ENCODE results near the gene EPB41. TPM values are rescaled to one million over a fixed set of nuclear protein-coding genes. Genes with fewer than 3 reads are reported as not detected.
"Not testable (repeated sequence)": the region's sequence is repeated elsewhere in the genome, so short reads cannot be mapped to it uniquely, and the experiment has no call there.

The EPB41 gene
- total RNA-seq, 2 experiments from 2014 or later: 138 to 145 TPM

GRCh38 chr1:29077155-29077554 is 162.8 kb downstream of the EPB41 start:
- no peaks in the 10 kb centered on the region for H3K9me3 ChIP-seq (ENCODE audit: control insufficient read depth in 1 of 2, insufficient read depth in 1 of 2, low read length in 2 of 2)
- no peak overlapping the region for H3K27ac Mint-ChIP-seq
- TF ChIP-seq, protein P1, sequence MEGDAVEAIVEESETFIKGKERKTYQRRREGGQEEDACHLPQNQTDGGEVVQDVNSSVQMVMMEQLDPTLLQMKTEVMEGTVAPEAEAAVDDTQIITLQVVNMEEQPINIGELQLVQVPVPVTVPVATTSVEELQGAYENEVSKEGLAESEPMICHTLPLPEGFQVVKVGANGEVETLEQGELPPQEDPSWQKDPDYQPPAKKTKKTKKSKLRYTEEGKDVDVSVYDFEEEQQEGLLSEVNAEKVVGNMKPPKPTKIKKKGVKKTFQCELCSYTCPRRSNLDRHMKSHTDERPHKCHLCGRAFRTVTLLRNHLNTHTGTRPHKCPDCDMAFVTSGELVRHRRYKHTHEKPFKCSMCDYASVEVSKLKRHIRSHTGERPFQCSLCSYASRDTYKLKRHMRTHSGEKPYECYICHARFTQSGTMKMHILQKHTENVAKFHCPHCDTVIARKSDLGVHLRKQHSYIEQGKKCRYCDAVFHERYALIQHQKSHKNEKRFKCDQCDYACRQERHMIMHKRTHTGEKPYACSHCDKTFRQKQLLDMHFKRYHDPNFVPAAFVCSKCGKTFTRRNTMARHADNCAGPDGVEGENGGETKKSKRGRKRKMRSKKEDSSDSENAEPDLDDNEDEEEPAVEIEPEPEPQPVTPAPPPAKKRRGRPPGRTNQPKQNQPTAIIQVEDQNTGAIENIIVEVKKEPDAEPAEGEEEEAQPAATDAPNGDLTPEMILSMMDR (IDR thresholded peaks at IDR 0.05): no peak
- ChIA-PET CTCF (no interaction called here), POLR2A (no interaction called here)
- no peak overlapping the region for H3K4me3 ChIP-seq (ENCODE audit: low read length)
- no peaks in the 10 kb centered on the region for H3K27me3 ChIP-seq (ENCODE audit: control insufficient read depth in 1 of 2, insufficient read depth in 2 of 2, low read length in 2 of 2)
- no peaks in the 10 kb centered on the region for H3K4me1 ChIP-seq (ENCODE audit: insufficient read depth, low read length)
- peaks cover 77% of the 10 kb centered on the region for H3K36me3 Mint-ChIP-seq (ENCODE audit: low read depth)
- no peak overlapping the region for H3K4me3 Mint-ChIP-seq
- DNase-seq: no peak
- peaks cover 51% of the 10 kb centered on the region for H3K36me3 ChIP-seq (ENCODE audit: insufficient read depth, low read length)
- no peak for ATAC-seq (ENCODE audit: poor library complexity)
- H3K27ac ChIP-seq (ENCODE audit: low read depth in 1 of 2, low read length in 2 of 2): no peak overlapping the region
- H3K27me3 Mint-ChIP-seq: no peaks in the 10 kb centered on the region
- intact Hi-C loops (cut with DNase I, micrococcal nuclease): no loop called here
- no peaks in the 10 kb centered on the region for H3K4me1 Mint-ChIP-seq (ENCODE audit: low read depth)
- H3K9me3 Mint-ChIP-seq: no peaks in the 10 kb centered on the region

DNA sequence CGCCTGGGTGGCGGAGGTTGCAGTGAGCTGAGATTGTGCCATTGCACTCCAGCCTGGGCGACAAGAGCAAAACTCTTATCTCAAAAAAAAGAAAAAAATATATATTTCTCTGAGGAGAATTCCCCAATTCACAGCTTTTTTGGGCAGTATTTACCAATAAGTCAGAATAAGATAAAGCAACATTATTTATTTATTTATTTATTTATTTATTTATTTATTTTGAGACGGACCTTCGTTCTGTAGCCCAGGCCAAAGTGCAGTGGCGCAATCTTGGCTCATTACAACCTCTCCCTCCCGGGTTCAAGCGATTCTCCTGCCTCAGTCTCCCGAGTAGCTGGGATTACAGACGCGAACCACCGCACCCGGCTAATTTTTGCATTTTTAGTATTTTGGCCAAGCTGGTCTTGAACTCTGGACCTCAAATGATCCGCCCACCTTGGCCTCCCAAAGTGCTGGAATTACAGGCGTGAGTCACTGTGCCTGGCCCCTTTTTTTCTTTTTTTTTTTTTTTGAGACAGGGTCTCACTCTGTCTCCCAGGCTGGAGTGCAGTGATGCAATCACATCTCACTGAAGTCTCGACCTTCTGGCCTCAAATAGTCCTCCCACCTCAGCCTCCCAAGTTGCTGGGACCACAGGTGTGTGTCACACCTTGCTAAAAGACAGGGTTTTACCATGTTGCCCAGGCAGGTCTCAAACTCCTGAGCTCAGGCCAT is 165.7 kb downstream of the EPB41 start:
- POLR2A ChIA-PET; H3K4me3 ChIP-seq (ENCODE audit: low read length); H3K27ac Mint-ChIP-seq; H3K9me3 ChIP-seq (ENCODE audit: control insufficient read depth in 1 of 2, insufficient read depth in 1 of 2, low read length in 2 of 2); ATAC-seq (ENCODE audit: poor library complexity); H3K27me3 ChIP-seq (ENCODE audit: control insufficient read depth in 1 of 2, insufficient read depth in 2 of 2, low read length in 2 of 2); H3K4me3 Mint-ChIP-seq; H3K4me1 Mint-ChIP-seq (ENCODE audit: low read depth); DNase-seq; H3K9me3 Mint-ChIP-seq; H3K27me3 Mint-ChIP-seq; H3K4me1 ChIP-seq (ENCODE audit: insufficient read depth, low read length); intact Hi-C loops (cut with DNase I, micrococcal nuclease); H3K27ac ChIP-seq (ENCODE audit: low read depth in 1 of 2, low read length in 2 of 2): not testable (repeated sequence)
- CTCF ChIA-PET: interaction anchor here (0.7 kb wide), 1 partner anchor 343 kb away, joined by 3 read pairs; the partner anchor contains the start of gene YTHDF2
- peaks cover 53% of the 10 kb centered on the region for H3K36me3 ChIP-seq (ENCODE audit: insufficient read depth, low read length)
- peaks cover 74% of the 10 kb centered on the region for H3K36me3 Mint-ChIP-seq (ENCODE audit: low read depth)

DNA sequence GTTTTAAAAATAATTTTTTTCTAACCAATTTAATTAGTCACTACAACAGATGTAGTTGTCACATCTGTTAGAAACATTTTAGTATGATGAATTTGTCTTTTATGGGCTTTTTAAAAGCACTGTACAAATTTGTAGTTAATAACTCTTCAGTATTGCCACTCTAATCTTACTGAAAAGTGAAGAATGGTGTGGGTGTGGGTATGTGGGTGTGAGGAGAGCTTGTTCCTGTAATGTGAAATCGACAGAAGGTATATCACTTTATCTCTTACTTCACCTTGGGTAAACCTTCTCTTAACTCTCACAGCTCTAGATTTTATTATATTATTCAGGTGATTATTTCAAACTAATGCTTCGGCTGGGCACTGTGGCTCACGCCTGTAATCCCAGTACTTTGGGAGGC is 166.8 kb downstream of the EPB41 start:
- no peaks in the 10 kb centered on the region for H3K9me3 Mint-ChIP-seq
- H3K4me1 ChIP-seq (ENCODE audit: insufficient read depth, low read length): no peaks in the 10 kb centered on the region
- H3K4me3 ChIP-seq (ENCODE audit: low read length): no peak overlapping the region
- ATAC-seq (ENCODE audit: poor library complexity) (no peak), DNase-seq (no peak)
- no peak overlapping the region for H3K4me3 Mint-ChIP-seq
- H3K27ac Mint-ChIP-seq: no peak overlapping the region
- ChIA-PET CTCF (interaction anchor here (1.6 kb wide), 1 partner anchor 117 kb away, joined by 3 read pairs; no protein-coding TSS in a partner anchor), POLR2A (no interaction called here)
- no peak overlapping the region for H3K27ac ChIP-seq (ENCODE audit: low read depth in 1 of 2, low read length in 2 of 2)
- no peaks in the 10 kb centered on the region for H3K27me3 ChIP-seq (ENCODE audit: control insufficient read depth in 1 of 2, insufficient read depth in 2 of 2, low read length in 2 of 2)
- H3K4me1 Mint-ChIP-seq (ENCODE audit: low read depth): no peaks in the 10 kb centered on the region
- TF ChIP-seq, protein P1 (IDR thresholded peaks at IDR 0.05): no peak
- intact Hi-C loops (cut with DNase I, micrococcal nuclease): no loop called here
- peaks cover 51% of the 10 kb centered on the region for H3K36me3 ChIP-seq (ENCODE audit: insufficient read depth, low read length)
- peaks cover 73% of the 10 kb centered on the region for H3K36me3 Mint-ChIP-seq (ENCODE audit: low read depth)
- no peaks in the 10 kb centered on the region for H3K27me3 Mint-ChIP-seq
- no peaks in the 10 kb centered on the region for H3K9me3 ChIP-seq (ENCODE audit: control insufficient read depth in 1 of 2, insufficient read depth in 1 of 2, low read length in 2 of 2)

- intact Hi-C loops (cut with DNase I, micrococcal nuclease): no loop called here
- DNase-seq: no peak
- POLR2A ChIA-PET: interaction anchor here (0.8 kb wide), 1 partner anchor 635 kb away, joined by 3 read pairs; no protein-coding TSS in a partner anchor
- no peak for ATAC-seq (ENCODE audit: poor library complexity)
- Mint-ChIP-seq H3K9me3 (no peaks in the 10 kb centered on the region), H3K4me3 (no peak overlapping the region), H3K36me3 (ENCODE audit: low read depth) (peaks cover 70% of the 10 kb centered on the region), H3K27ac (no peak overlapping the region), H3K4me1 (ENCODE audit: low read depth) (no peaks in the 10 kb centered on the region), H3K27me3 (no peaks in the 10 kb centered on the region)
- no peaks in the 10 kb centered on the region for H3K27me3 ChIP-seq (ENCODE audit: control insufficient read depth in 1 of 2, insufficient read depth in 2 of 2, low read length in 2 of 2)
- no peaks in the 10 kb centered on the region for H3K9me3 ChIP-seq (ENCODE audit: control insufficient read depth in 1 of 2, insufficient read depth in 1 of 2, low read length in 2 of 2)
- H3K4me3 ChIP-seq (ENCODE audit: low read length): no peak overlapping the region
- CTCF ChIA-PET: no interaction called here
- peaks cover 40% of the 10 kb centered on the region for H3K36me3 ChIP-seq (ENCODE audit: insufficient read depth, low read length)
- H3K4me1 ChIP-seq (ENCODE audit: insufficient read depth, low read length): no peaks in the 10 kb centered on the region
- TF ChIP-seq, protein P1 (IDR thresholded peaks at IDR 0.05): no peak
- no peak overlapping the region for H3K27ac ChIP-seq (ENCODE audit: low read depth in 1 of 2, low read length in 2 of 2)
These were observed 168.2 kb downstream of the EPB41 start for GRCh38 chr1:29082519-29082918.

Measured in CD4-positive, alpha-beta T cell (primary cell).